Loucy (cell line): ENCODE results near the gene PDE2A.
"Not testable (repeated sequence)": the region's sequence is repeated elsewhere in the genome, so short reads cannot be mapped to it uniquely, and the experiment has no call there.

ENCODE experiments used
- H2AFZ ChIP-seq: fragments of 200-600 bp; sonication (generic); 2 replicates; pipeline ENCODE4 v1.6.0; 2016; ENCODE audit warnings: antibody characterized with exemption, mild to moderate bottlenecking, low read length, moderate library complexity
- H3F3A ChIP-seq: fragments of 200-600 bp; 2 replicates; pipeline ENCODE4 v1.6.0; 2016; ENCODE audit warnings: antibody characterized with exemption, low read depth, mild to moderate bottlenecking
- H3K27me3 ChIP-seq: fragments of 200-600 bp; sonication (generic); 2 replicates; pipeline ENCODE4 v1.6.1; 2014; ENCODE audit warnings: low read length, mild to moderate bottlenecking; ENCODE audit not compliant: insufficient read depth, poor library complexity, severe bottlenecking
- H3K36me3 ChIP-seq: fragments of 200-600 bp; sonication (generic); 2 replicates; pipeline ENCODE4 v1.6.1; 2016; ENCODE audit warnings: low read length; ENCODE audit not compliant: insufficient read depth
- H3K4me1 ChIP-seq: fragments of 200-600 bp; sonication (generic); 2 replicates; pipeline ENCODE4 v1.5.1; 2014; ENCODE audit warnings: low read length, mild to moderate bottlenecking; ENCODE audit not compliant: insufficient read depth, poor library complexity, severe bottlenecking
- H3K4me2 ChIP-seq: fragments of 200-600 bp; sonication (generic); 2 replicates; pipeline ENCODE4 v1.6.0; 2014; ENCODE audit warnings: antibody characterized with exemption, low read length, low read depth, mild to moderate bottlenecking; ENCODE audit not compliant: poor library complexity, severe bottlenecking
- H3K4me3 ChIP-seq: fragments of 200-600 bp; sonication (generic); 2 replicates; pipeline ENCODE4 v1.5.1; 2014; ENCODE audit warnings: low read length, mild to moderate bottlenecking, mixed read lengths; ENCODE audit not compliant: poor library complexity, severe bottlenecking
- H3K79me2 ChIP-seq: fragments of 200-600 bp; sonication (generic); 2 replicates; pipeline ENCODE4 v1.6.1; 2014; ENCODE audit warnings: low read length; ENCODE audit not compliant: insufficient read depth
- H3K9ac ChIP-seq: fragments of 200-600 bp; sonication (generic); 2 replicates; pipeline ENCODE4 v1.6.0; 2014; ENCODE audit warnings: mild to moderate bottlenecking, low read depth, low read length, moderate library complexity; ENCODE audit not compliant: poor library complexity, severe bottlenecking
- H3K9me2 ChIP-seq: fragments of 200-600 bp; sonication (generic); replicated peaks from 2 replicates; pipeline ENCODE4 v1.6.1; 2016; ENCODE audit warnings: low read depth, low read length, mixed read lengths
- H3K9me3 ChIP-seq: fragments of 200-600 bp; sonication (generic); 2 replicates; pipeline ENCODE4 v1.6.1; 2014; ENCODE audit warnings: mild to moderate bottlenecking, antibody characterized with exemption, low read length, low read depth; ENCODE audit not compliant: insufficient read depth
- H4K20me1 ChIP-seq: fragments of 200-600 bp; sonication (generic); 2 replicates; pipeline ENCODE4 v1.6.0; 2014; ENCODE audit warnings: antibody characterized with exemption, low read length, mild to moderate bottlenecking; ENCODE audit not compliant: insufficient read depth, poor library complexity, severe bottlenecking
- EZH2phosphoT487 ChIP-seq: fragments of 200-600 bp; IDR thresholded peaks from 2 replicates; pipeline ENCODE4 v1.6.1; 2018; ENCODE audit warnings: antibody characterized with exemption, mild to moderate bottlenecking, moderate library complexity, borderline replicate concordance
- TF ChIP-seq, protein P1 (sequence below): fragments of 200-600 bp; sonication (generic); conservative IDR thresholded peaks from 2 replicates; pipeline ENCODE4 v1.5.1; 2014; ENCODE audit warnings: mild to moderate bottlenecking, antibody characterized with exemption, low read length

Gene PDE2A

DNA sequence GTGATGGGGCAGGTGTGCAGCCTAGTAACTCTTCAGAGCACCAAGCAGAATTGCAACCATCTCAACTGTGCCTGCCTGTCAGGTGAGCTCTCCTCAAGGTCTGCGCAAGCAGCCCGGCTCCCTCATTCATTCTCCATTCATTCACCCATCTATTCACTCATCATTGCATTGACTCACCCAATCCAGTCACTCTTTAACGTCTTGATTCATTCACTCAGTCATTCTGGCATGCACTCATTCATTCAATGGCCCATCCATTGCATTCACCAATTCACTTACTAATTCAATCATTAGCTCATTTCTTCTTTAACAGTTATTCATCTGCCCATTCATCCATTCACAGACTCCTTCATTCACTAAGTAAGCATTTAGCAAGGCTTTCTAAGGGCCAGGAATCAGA, 111.8 kb downstream of the PDE2A start:
- Histone ChIP-seq H3K9me3 (no peaks in the 10 kb centered on the region), H4K20me1 (no peaks in the 10 kb centered on the region), H3K4me3 (no peak overlapping the region), H3K4me1 (no peaks in the 10 kb centered on the region), H3K36me3 (no peaks in the 10 kb centered on the region), H3K27me3 (no peaks in the 10 kb centered on the region), H3K9ac (no peak overlapping the region), H3K9me2 (no peaks in the 10 kb centered on the region), H3F3A (no peaks in the 10 kb centered on the region), H3K4me2 (no peak overlapping the region), H2AFZ (no peak overlapping the region), H3K79me2 (no peaks in the 10 kb centered on the region)
- TF ChIP-seq, protein P1, sequence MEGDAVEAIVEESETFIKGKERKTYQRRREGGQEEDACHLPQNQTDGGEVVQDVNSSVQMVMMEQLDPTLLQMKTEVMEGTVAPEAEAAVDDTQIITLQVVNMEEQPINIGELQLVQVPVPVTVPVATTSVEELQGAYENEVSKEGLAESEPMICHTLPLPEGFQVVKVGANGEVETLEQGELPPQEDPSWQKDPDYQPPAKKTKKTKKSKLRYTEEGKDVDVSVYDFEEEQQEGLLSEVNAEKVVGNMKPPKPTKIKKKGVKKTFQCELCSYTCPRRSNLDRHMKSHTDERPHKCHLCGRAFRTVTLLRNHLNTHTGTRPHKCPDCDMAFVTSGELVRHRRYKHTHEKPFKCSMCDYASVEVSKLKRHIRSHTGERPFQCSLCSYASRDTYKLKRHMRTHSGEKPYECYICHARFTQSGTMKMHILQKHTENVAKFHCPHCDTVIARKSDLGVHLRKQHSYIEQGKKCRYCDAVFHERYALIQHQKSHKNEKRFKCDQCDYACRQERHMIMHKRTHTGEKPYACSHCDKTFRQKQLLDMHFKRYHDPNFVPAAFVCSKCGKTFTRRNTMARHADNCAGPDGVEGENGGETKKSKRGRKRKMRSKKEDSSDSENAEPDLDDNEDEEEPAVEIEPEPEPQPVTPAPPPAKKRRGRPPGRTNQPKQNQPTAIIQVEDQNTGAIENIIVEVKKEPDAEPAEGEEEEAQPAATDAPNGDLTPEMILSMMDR: no peak
- no peak for TF ChIP-seq EZH2phosphoT487

DNA sequence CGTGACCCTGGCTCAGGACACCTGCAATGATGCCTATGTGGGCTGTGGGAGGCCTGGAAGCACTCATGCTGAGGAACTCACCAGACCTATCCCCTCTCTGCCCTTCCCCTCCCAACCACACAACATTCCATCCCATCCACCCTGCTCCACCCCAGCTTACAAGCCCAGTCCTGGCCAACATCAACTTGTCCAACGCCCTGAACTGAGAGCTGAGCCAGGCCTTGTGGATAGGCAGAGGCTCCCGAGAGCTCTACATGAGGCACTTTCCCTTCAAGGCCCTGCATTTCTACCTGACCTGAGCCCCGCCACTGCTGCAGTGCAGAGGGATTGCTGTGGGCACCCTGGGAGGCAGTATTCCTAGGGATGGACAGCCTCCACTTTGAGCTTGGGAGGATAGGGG, 112.4 kb downstream of the PDE2A start:
- no peaks in the 10 kb centered on the region for H3K27me3 ChIP-seq
- no peak overlapping the region for H3K9ac ChIP-seq
- no peaks in the 10 kb centered on the region for H3K9me3 ChIP-seq
- H3K4me3 ChIP-seq: no peak overlapping the region
- no peak for TF ChIP-seq EZH2phosphoT487
- TF ChIP-seq, protein P1: no peak
- H2AFZ ChIP-seq: no peak overlapping the region
- H3K4me2 ChIP-seq: no peak overlapping the region
- no peaks in the 10 kb centered on the region for H3K9me2 ChIP-seq
- no peaks in the 10 kb centered on the region for H4K20me1 ChIP-seq
- no peaks in the 10 kb centered on the region for H3K36me3 ChIP-seq
- no peaks in the 10 kb centered on the region for H3K4me1 ChIP-seq
- no peaks in the 10 kb centered on the region for H3K79me2 ChIP-seq
- H3F3A ChIP-seq: no peaks in the 10 kb centered on the region

DNA sequence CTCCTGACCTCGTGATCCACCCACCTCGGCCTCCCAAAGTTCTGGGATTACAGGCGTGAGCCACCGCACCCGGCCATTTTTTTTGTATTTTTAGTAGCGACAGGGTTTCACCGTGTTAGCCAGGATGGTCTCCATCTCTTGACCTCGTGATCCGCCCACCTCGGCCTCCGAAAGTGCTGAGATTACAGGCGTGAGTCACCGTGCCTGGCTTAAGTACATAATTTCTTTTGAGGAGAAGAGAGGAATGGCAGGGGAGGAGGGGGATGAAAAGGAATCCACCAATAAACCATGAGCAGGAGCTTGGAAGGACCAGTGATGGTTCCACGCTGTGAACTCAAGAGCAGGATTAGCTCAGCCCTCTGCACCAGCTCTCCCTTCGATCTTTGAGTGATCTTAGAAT, 113.4 kb downstream of the PDE2A start:
- not testable (repeated sequence) for H3K4me2 ChIP-seq, H3K36me3 ChIP-seq, H3K9me2 ChIP-seq, H3K9ac ChIP-seq, H3K79me2 ChIP-seq, H3K4me1 ChIP-seq, H3K9me3 ChIP-seq, H2AFZ ChIP-seq, H4K20me1 ChIP-seq, H3K27me3 ChIP-seq, H3K4me3 ChIP-seq, H3F3A ChIP-seq

DNA sequence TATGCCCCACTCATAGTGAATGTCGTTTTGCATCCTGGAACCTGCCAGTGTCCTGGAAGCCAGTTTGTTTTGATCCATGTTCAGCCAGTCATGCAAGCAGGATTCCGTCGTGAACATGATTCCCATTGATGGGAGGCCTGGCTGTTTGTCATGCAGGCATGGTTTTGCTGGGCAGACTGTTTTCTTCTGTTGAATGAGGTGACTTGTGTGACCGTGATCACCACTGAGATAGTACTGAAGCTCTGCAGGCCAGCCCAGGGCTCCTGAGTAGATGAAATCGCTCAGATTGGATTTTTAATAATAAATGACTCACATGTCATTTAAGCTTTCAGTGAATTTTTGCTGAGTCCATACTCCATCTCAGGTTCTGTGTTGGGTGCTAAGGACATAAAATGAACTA, 117.8 kb downstream of the PDE2A start:
- Histone ChIP-seq H3K27me3 (no peaks in the 10 kb centered on the region), H3K9ac (no peak overlapping the region), H3F3A (no peaks in the 10 kb centered on the region), H3K36me3 (no peaks in the 10 kb centered on the region), H3K9me2 (no peaks in the 10 kb centered on the region), H3K4me3 (no peak overlapping the region), H3K79me2 (no peaks in the 10 kb centered on the region), H2AFZ (no peak overlapping the region), H3K9me3 (no peaks in the 10 kb centered on the region), H3K4me1 (no peaks in the 10 kb centered on the region), H4K20me1 (no peaks in the 10 kb centered on the region), H3K4me2 (no peak overlapping the region)
- TF ChIP-seq EZH2phosphoT487: no peak
- TF ChIP-seq, protein P1: no peak

DNA sequence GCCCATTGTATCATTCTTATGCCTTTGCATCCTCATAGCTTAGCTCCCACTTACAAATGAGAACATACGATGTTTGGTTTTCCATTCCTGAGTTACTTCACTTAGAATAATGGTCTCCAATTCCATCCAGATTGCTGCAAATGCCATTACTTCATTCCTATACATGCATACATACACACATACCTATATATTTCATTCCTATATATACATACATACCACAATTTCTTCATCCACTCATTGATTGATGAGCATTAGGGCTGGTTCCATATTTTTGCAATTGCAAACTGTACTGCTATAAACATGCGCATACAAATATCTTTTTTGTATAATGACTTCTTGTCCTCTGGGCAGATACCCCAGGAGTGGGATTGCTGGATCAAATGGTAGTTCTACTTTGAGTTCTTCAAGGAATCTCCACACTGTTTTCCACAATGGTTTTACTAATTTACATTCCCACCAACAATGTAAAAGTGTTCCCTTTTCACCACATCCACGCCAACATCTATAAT, 119.2 kb downstream of the PDE2A start:
- not testable (repeated sequence) for H3K4me1 ChIP-seq, H3K9me2 ChIP-seq, H3K79me2 ChIP-seq, H3K9ac ChIP-seq, H3K36me3 ChIP-seq, H2AFZ ChIP-seq, H3K4me2 ChIP-seq, H3F3A ChIP-seq, H3K4me3 ChIP-seq, H3K27me3 ChIP-seq, H4K20me1 ChIP-seq, H3K9me3 ChIP-seq
